22Rv1 (cell line): ENCODE results near the gene SPINT1.

Source experiments
- ZFX ChIP-seq: fragments of 450-650 bp; IDR thresholded peaks from 2 replicates; pipeline ENCODE4 v1.6.1; 2017; ENCODE audit warnings: antibody characterized with exemption, borderline replicate concordance
- TF ChIP-seq, protein P1 (sequence below): fragments of 450-650 bp; IDR thresholded peaks from 2 replicates; pipeline ENCODE4 v1.5.1; 2017; ENCODE audit warnings: mild to moderate bottlenecking

DNA sequence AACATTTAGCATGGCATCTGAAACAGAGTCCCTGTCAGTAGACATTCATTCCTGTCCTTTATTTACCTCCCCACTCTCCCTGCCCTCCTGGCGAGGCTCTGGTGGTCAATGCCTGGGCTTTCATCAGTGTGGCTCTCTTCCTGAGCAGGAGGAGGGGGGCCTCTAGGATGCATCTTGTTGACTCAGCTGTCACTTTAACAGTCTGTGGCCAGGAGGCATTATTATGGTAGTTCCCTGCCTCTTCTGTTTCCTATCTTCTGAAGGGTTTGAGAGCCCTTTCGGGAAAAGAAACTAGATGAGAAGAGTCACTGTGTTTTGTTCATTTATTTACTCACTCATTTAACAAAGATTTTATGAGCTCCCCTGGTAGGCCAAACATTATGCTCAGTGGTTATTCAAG lies 13.0 kb upstream of the SPINT1 start:
- TF ChIP-seq, protein P1, sequence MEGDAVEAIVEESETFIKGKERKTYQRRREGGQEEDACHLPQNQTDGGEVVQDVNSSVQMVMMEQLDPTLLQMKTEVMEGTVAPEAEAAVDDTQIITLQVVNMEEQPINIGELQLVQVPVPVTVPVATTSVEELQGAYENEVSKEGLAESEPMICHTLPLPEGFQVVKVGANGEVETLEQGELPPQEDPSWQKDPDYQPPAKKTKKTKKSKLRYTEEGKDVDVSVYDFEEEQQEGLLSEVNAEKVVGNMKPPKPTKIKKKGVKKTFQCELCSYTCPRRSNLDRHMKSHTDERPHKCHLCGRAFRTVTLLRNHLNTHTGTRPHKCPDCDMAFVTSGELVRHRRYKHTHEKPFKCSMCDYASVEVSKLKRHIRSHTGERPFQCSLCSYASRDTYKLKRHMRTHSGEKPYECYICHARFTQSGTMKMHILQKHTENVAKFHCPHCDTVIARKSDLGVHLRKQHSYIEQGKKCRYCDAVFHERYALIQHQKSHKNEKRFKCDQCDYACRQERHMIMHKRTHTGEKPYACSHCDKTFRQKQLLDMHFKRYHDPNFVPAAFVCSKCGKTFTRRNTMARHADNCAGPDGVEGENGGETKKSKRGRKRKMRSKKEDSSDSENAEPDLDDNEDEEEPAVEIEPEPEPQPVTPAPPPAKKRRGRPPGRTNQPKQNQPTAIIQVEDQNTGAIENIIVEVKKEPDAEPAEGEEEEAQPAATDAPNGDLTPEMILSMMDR, result no peak
- TF ChIP-seq ZFX, result no peak
